NCI-H1092 (cell line): ENCODE results near the gene TPPP.

Source experiments
- DNase-seq: peaks from one replicate; lab custom pipeline; 2025; lab: John Stamatoyannopoulos, UW

TPPP gene

DNA sequence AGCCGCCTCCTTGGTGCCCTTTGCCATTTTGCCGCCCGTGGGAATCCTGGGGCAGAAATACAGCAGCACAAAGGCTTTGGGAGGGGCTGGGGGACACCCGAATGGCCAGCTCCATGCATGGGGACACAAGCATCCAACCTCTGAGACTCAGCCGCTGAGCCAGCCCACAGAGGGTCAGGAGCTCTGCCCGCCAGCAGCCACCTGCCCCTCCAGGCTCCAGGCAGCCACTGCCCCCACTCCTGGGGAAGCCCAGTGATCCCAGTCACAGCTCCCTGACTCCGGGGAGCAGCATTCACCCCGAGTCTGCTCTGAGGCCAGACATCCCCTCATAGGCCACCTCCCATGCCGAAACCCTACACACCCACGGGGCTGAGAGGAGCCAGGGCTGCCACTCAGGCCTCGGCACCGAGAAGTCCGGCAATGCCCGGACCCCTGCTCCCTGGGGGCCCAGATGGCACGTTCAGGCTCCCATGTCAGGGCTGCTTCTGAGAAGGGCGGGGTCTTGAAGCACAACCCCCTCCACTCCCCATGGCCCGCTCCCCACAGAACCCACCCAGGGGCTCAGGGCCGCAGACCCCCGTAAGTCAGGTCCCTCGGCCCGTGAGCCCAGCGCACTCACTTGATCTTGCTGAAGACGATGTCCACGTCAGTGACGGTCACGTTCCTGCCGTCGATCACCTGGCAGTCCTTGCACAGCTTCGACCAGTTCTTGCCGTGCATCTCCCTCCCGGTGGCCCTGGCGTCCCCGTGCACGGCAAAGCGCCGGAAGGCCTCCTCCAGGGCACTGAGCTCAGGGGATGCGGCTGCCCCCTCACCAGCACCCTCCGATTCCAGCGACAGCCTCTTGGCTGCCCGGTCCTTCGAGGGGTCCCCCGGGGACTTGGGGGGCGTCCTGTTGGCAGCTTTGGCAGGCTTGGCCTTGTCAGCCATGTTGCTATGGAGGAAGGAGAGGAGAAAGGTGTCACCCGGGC is 15.7 kb downstream of the TPPP start:
- no peak for DNase-seq

DNA sequence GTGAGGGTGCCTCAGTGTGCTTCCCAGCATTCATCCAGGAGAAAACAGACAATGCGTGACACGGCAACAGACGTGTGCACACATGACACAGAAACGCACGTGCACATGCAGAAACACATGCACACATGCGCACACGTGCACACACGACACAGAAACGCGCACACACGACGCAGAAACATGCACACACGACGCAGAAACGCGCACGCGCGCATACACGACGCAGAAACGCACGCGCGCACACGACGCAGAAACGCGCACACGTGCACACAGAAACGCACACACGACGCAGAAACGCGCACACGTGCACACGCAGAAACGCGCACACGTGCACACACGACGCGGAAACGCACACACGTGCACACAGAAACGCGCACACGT is 16.5 kb downstream of the TPPP start:
- no peak for DNase-seq

DNA sequence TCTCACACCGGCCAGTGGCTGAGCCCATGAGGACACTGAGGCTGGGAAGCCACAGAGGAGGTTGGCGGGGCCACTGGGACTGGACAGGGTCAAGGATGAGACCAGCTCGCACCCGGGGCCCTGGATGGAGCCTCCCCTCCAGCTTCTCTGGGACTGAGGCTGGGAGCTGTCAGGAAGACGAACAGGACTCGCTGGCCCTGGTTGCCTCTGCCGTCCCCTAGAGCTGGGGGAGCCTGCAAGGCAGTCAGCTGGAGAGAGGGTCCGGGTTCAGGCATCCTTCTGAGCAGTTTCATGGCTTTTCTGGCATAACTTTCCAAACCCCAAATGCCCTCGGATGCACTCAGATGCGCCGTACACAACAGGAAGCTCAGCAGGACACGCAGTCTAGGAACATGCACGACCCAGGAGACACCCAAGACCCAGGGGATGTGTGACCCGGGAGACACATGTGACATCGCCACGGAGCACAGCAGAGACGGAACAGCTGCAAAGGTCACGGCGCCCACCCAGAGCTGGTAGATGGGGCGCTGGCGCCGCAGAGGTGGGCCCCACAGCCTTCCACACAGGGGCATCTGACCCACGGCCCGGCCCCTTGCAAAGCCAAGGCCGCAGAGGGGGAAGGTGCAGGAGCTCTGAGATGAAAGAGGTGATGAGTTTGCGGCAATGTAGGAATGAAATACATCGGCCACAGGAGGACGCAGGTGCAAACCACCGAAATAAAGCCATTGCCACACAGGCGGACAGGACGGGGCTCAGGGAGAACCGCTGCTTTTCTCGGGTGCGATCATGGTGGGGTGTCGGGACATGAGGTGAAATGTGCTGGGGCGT is 17.1 kb downstream of the TPPP start:
- no peak for DNase-seq

DNA sequence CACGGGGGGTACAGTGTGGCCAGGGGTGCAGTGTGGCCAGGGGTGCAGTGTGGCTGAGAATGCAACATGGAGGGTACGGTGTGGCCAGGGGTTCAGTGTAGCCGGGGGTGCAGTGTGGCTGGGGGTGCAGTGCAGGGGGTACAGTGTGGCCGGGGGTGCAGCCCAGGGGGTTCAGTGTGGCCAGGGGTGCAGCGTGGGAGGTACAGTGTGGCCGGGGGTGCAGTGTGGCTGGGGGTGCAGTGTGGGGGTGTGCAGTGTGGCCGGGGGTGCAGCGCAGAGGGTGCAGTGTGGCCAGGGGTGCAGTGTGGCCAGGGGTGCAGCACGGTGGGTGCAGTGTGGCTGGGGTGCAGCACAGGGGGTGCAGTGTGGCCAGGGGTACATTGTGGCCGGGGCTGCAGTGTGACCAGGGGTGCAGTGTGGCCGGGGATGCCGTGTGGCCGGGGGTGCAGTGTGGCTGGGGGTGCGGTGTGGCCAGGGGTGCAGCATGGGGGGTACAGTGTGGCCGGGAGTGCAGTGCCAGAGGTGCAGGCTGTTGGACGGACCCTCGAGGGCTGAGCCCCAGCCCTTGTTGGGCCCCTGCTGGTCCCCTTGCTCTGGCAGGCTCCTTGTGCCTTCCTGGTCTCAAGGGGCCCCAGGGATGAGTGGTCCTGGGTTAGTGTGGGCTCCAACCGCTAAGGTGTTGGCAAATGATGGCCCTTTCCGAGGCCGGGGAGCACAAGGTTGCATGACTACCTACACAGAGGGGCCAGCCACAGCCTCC is 17.9 kb downstream of the TPPP start:
- no peak for DNase-seq

DNA sequence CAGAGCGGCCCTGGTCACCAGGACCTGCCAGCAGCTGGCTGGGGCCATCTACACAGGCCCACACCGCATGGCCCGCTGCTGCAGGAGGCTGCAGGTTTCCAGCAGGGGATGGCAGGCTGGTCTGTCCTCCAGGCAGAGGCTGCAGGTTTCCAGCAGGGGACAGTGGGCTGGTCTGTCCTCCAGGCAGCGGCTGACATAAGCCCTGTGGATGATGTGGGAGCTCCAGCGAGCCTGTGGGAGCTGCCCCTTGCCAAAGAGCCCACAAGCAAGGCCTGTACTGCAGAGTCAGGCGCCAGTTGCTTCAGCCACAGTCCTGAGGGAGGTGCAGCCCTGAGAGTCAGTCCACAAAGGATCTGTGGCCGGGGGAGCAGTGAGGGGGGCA is 18.5 kb downstream of the TPPP start:
- no peak for DNase-seq

DNA sequence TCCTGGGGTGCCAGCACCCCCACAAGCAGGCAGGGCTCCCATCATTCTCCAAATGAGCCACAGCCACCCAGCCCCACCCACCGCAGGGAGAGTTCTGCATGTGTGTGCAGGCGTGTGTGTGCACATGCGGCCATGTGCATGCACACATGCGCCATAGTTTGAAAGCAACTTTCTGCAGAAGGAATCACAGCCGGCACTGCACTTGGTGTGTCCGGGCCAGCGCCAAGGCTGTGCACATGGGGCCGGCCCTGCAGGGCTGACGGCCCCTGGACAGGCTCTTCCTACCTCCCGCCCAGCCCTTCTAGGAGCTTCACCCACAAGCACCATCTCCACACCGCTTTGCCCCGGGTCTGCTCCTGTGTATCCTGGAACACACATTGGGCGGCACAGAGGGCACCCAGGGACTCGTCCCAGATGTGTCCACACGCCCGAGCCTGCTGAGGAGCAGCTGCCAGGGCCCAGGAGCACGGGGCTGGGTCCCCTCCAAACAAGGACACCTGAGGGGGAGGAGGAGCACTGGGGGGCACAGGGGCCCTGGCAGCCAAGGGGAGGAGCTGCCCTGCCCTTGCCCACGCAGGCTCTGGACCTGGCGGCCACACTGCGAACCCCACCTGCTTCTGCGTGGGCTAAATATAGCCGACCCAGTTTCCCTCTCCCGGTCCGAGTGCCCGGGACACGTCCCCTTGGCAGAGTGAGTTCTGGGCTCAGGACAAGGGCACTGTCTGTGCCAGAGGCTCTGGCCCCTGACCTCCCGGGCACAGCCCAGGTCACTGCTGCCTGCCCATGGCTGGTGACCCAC is 19.1 kb downstream of the TPPP start:
- no peak for DNase-seq

DNA sequence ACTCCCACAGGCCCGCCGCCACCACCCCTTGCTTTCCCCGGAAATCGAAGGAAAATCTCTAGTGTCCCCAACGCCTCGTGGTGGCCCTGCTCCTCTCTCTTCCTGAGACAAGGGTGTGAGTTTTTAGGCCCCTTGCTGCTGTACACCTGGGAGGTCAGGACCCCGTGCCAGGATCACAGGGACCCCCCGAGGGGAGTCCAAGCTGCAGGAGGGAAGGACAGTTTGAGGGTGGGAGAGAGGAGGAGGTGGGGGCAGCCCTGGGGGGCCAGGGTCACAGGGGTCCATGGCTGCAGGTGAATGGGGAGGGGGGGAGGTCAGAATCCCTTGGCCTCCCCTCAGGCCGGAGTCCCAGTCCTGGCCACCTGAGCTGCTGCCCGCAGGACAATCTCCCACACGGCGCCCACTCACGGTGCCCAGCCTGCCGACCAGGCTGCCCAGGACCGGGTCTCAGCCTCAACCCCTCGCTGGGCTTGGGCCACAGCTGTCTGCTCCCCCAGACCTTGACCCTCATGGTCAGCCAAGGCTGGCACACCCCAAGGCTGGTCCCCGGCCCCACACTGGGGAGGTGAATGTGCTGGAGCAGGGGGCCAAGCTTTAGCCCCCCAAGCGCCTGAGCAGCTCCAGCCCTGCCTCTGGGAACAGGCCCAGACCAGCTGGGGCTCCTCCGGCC is 19.9 kb downstream of the TPPP start:
- DNase-seq, result no peak

DNA sequence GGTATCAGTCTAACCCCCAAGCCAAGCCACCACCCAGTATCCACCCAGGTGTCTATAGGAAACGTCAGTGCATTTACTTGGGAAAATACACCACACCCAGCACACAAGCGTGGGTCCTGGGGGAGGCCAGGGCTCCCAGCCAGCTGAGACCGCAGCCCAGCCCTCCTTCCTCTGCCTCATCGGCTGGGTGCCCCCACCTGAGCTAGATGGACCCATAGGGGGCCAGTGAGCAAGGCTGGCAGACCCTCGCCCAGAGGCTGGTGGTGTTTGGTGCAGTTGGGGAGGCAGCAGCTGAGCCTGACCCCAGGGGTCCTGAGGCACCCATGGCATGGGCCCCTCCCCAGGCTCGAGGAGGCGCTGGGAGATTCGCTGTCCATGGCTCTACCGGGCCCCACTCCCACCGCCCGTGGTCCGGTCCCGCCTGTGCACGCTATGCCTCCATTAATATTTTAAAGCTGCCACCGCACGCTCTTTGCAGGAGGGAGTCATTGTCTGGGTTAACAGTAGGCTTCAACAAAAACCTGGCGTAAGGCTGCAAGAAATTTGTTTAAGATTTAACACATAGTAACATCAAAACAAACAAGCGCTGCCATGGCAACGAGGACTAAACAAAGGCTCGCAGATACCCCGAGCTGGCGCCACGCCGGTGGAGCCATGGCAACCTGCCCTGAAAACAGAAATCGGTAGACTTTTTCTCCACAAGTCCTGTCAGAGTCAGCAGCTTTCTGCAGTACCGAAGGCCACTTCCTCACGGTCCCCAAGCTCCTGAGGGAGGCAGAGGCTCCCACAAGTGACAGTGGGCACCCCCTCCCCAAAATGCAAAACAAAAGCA is 20.6 kb downstream of the TPPP start:
- DNase-seq, result peak; percentile 82

DNA sequence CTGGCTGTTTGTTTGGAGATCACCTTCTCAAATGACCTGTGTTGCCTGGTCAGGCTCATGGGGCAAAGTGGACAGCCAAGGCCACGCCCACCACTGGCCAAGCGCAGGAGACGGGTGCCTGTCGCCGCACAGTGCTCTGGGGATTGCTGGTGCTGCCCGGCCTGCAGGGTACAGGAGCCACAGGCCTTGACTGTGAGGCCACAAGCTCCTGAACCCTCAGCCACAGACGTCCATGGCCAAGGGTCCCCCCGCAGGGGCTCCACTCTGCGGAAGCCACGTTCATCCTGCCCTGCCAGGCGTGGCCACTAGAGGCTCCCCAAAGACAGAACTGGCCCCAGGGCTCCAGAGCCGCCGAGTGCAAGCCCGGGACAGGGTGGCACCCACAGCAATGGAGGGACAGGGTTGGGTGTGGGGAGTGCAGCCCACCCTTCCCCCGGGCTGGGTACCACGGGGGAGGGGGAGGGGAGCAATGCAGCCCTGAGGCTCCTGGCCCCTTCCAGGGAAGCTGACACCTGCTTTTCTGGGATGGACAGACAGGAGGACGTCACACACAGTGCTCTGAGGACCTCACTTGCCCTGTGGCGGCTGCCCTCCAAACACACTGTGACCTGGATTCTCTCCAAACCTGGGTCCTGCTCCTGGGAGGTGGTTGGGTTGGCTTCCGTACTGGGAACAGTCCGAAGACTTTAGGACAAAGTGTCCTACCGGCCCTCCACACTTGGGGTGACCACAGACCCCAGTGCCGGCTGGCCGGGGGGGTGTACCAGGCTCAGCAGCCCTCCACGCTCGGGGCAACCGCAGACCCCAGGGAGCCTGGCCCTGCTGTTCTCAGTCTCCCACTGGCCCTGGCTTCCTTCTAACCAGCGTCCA is 21.5 kb downstream of the TPPP start:
- DNase-seq, result peak; percentile 41

DNA sequence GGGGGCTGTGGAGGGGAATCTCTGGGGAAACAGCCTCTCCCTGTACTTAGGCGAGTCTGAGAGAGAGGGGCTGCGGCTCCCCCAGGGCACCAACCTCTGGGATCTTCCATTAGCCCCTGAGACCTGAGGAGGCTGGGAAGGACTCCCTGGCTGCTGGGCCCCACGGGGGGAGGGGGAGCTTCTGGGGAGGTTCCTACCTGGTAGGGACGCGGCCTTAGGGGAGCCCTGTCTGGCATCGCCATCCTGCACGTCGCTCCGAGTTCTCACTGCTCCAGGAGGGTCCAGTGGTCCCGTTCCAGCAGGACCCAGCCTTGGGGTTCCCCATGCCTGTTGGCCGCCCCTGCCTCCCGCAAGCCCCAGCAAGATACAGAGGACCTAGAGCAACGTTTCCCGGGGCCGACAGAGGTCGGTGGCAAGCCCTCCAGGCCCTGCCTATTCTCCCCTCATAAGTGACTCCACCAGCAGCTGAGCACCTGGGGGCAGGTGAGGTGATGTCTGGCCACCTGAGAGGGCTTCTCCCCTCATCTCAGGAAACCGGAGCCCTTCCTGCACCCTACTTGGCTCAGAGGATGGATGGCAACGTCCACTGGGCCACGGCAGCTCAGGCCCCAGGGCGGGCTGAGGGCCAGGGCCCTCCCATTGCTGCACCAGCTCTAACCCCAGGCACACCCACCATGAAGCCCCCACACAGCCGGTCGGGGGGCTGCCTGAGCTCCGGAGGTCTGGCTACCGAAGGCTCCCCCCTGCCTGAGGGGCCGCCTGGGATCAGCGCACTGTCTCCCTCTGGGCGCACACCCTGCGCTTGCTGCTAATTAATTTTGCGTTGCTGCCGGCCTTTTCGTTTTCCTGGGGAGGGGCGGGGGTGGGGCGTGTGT is 22.5 kb downstream of the TPPP start:
- DNase-seq, result no peak

DNA sequence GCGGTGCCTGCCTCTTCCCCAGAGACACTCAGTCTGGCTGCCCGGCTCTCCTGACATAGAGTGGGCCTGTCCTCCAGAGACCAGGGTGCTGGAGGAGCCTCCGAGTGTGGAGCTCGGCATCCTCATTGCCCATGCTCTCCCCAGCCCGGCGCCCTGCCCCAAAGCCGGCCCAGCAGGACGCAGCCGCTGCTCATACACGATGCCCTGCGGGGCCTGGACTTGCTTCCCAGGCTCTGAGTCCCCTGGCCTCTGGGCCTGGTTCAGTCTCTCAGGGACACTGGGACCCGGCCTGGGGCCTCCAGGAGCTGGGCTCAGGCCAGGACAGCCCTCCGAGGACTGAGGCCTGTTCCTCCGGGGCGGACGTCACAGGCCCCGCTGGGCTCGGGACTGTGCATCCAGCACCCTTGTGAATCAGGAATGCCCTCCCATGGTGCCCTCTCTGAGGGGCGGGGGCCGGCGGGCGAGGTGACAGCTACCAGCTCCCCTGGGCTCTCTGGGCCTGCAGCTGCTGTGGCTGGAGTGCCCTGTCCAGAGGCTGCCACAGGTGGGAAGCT is 23.2 kb downstream of the TPPP start:
- no peak for DNase-seq

DNA sequence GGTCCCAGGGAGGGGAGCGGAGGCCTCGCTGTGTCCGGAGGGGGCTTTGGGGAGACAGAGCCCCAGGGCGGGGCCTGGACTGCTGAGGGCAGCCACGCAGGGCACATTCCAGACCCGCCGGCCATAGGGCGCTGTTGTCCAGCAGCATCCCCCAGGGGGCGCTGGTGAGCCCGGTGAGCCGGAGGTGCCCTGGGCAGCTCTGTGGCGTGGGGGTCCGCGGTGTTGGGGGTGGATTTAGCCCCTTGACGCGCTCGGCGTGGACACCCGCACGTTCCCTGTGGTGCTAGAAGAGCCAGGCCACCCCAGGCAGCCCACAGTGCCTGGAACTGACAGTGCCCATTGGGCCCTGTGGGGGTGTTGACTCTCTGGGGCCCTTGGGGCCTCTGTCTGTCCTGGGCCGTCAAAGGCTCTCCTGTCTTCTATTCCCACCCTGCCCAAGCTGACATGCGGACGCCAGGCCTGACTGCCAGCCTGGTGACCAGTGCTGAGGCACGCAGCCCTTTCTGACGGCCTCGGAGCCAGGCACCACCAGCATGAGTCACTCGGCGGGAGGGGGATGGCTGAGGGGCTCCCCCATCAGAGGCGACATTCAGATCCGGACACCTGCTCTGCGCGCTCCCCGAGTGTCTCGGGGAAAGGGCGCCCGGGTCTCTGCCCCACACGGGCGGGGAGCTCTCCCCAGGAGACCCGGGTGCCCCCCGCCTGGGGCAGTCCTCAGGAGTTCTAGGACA is 23.9 kb downstream of the TPPP start:
- DNase-seq, result no peak

DNA sequence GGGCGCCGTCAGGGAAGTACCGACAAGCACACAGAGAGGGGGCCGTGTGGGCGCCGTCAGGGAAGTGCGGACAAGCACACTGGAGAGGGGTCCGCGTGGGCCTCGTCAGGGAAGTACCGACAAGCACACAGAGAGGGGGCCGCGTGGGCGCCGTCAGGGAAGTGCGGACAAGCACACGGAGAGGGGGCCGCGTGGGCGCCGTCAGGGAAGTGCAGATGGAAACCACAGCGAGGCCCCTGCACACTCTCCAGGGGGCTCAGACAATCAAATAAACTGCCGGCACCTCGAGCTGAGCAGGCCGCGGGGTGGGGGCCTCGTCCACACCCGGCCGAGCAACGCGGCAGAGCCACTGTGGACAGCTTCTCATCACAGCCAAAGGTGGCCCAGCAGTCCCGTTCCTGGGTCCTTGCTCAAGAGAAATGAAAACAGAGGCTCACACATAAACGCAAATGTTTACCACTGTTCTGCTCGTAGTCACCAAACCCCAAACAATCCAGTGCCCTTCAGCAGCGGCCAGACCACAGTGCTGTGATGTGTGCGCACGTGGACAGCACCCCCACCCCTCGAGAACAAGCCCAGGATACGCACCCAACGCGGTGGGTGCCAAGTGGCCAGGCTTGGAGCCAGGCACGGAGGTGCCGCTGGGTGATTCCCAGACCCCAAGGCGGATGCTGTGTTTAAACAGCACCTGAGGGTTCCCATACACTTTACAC is 24.7 kb downstream of the TPPP start:
- DNase-seq, result no peak

DNA sequence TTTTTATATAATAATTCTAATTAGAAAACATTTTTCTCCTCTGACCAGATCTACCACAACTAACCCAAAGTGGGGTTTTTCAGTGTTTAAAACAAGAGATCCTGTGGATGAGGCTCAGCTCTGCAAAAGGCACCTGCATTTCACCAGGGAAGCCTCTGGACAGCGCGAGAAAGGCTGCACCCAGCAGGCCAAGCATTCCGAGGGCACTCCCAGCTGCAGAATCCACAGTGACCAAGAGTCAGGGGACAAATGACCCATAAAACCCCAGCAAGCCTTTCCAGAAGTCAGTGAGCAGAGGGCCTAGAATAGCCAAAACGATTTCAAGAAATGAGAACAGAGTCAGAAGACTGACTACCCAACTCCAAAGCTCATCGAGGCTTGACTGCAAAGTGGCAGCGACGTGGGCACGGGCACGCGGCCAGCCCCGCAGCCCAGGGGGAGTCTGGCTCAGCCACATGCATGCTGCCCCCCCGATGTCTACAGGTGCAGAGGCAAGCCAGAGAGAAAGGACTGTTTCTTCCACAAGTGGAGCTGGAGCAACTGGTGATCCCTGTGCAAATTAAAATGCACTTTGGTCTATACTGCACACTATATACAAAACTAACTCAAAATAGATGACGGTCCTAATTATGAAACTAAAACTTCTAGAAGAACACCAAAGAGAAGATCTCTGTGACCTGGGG is 26.2 kb downstream of the TPPP start:
- no peak for DNase-seq

DNA sequence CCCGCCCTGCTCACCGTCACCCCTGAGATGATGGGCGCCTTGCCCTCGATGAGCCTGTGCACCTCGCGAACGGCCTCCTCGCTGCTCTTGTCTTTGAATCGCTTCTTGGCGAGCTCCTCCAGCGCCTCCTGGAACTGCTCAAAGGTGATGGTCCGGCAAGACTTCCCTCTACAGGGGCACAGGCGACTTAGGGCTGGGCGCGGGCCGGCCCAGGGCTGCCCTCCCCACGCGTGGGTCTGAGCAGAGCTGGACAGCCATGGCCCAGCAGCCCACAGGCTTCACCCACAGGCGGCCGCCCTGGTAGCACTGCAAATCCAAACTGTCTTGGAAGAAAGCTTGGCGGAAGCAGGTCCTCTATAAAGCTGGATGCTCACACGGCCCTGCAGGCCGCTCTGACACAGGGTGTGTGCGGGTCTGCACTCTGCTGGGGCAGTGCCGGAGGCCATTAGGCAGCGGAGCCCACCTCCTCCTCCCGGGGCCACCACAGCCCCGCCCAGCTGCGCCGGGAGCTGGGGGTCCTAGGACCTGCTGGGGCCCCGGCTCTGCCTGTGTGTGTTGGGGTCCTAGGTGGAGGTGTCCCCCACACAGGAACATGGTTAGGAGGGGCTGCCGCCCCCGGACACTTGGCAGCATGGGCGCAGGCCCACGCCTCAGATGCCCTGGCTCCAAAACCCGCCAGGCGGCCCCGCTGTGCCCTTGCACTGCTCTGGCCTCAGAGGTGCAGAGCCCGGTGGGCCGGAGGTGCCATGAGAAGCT is 27.0 kb downstream of the TPPP start:
- no peak for DNase-seq
